ENCODE measurements around the gene HEATR5B. TPM values are rescaled to one million over a fixed set of nuclear protein-coding genes. Genes with fewer than 3 reads are reported as not detected.

Gene HEATR5B
- polyA plus RNA-seq, 1 of the 3 experiments (the other 2 are of a cell fraction), result 10.8 TPM

DNA sequence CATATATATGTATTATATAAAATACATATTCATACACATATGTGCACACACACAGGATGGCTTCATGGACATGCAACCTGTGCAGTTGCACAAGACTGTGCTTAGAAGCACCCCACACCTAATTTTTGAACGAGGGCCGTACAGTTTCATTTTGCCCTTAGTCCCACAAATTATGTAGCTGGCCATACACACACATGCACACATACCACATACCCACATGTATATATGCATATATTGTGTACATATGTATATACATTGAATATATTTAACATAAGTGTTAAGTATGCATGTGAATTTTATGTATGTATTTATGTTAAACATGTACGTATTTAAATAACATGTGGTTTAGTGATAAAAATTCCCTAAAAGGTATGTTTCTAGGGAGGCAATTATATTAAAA is 18.4 kb upstream of the HEATR5B start:
- Histone ChIP-seq H2AFZ (ENCODE audit: low read depth) (no peak overlapping the region), H3K4me2 (no peak overlapping the region), H4K20me1 (ENCODE audit: insufficient read depth) (no peaks in the 10 kb centered on the region), H3F3A (replicated peaks; ENCODE audit: insufficient read depth) (peaks cover 5% of the 10 kb centered on the region), H3K27ac (ENCODE audit: low read depth in 2 of 2, low read length in 1 of 2) (no peak overlapping the region), H3K27me3 (ENCODE audit: insufficient read depth) (no peaks in the 10 kb centered on the region), H3K9me2 (no peaks in the 10 kb centered on the region), H3K79me2 (ENCODE audit: insufficient read depth) (no peaks in the 10 kb centered on the region), H3K9me3 (no peaks in the 10 kb centered on the region), H3K36me3 (replicated peaks in 1 of 2; ENCODE audit: control insufficient read depth in 1 of 2, insufficient read depth in 2 of 2, low read length in 1 of 2) (peaks cover 60 to 66% of the 10 kb centered on the region in 2 experiments), H3K4me3 (ENCODE audit: low read depth in 2 of 2, low read length in 1 of 2) (no peak overlapping the region), H3K4me1 (ENCODE audit: control insufficient read depth in 1 of 2, insufficient read depth in 2 of 2, low read depth in 1 of 2, low read length in 1 of 2) (no peaks in the 10 kb centered on the region; a peak in 1 of 4 replicates), H3K9ac (no peak overlapping the region)
- DNase-seq, result no peak
- 95% methylated on average over 3 of the region's 3 CpGs for WGBS (ENCODE audit: low lambda C conversion rate)
- ChIA-PET POLR2A (no interaction called here), CTCF (interaction anchor here (0.7 kb wide), 1 partner anchor 151 kb away, joined by 3 read pairs; no protein-coding TSS in a partner anchor)
- TF ChIP-seq RXRA (IDR thresholded peaks at IDR 0.05; ENCODE audit: borderline replicate concordance, low read depth) (no peak), RCOR1 (IDR thresholded peaks at IDR 0.05; ENCODE audit: low read length) (no peak), MEF2A (IDR thresholded peaks at IDR 0.05; ENCODE audit: borderline replicate concordance, low read depth) (no peak)
- TF ChIP-seq, protein P1, sequence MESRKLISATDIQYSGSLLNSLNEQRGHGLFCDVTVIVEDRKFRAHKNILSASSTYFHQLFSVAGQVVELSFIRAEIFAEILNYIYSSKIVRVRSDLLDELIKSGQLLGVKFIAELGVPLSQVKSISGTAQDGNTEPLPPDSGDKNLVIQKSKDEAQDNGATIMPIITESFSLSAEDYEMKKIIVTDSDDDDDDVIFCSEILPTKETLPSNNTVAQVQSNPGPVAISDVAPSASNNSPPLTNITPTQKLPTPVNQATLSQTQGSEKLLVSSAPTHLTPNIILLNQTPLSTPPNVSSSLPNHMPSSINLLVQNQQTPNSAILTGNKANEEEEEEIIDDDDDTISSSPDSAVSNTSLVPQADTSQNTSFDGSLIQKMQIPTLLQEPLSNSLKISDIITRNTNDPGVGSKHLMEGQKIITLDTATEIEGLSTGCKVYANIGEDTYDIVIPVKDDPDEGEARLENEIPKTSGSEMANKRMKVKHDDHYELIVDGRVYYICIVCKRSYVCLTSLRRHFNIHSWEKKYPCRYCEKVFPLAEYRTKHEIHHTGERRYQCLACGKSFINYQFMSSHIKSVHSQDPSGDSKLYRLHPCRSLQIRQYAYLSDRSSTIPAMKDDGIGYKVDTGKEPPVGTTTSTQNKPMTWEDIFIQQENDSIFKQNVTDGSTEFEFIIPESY (IDR thresholded peaks at IDR 0.05; ENCODE audit: borderline replicate concordance, low read depth), result no peak
- TF ChIP-seq, protein P2, sequence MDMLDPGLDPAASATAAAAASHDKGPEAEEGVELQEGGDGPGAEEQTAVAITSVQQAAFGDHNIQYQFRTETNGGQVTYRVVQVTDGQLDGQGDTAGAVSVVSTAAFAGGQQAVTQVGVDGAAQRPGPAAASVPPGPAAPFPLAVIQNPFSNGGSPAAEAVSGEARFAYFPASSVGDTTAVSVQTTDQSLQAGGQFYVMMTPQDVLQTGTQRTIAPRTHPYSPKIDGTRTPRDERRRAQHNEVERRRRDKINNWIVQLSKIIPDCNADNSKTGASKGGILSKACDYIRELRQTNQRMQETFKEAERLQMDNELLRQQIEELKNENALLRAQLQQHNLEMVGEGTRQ (IDR thresholded peaks at IDR 0.05; ENCODE audit: borderline replicate concordance, low read depth, low read length), result no peak

DNA sequence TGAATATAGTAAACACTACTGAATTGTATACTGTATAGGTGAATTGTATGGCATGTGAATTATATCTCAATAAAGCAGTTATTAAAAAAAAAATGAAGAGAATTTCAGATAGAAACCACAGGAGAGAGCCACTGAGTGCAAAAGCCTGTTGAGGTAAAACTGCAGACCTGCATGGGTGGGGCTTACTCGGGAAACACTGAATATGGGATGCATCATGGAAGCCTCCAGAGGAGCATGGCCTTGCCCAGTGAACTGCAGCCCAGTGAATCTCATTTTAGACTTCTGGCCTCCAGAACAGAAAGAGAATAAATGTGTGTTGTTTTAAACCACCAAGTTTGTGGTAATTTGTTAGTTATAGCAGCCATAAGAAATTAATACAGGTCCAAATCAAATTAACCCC is 15.9 kb upstream of the HEATR5B start:
- H2AFZ ChIP-seq (ENCODE audit: low read depth), result no peak overlapping the region
- CTCF ChIA-PET, result no interaction called here

More for the DNA sequence above, 15.9 kb upstream of the HEATR5B start:
- 42% methylated on average over 1 of the region's 1 CpG for WGBS (ENCODE audit: low lambda C conversion rate)
- H4K20me1 ChIP-seq (ENCODE audit: insufficient read depth), result no peaks in the 10 kb centered on the region
- H3K4me1 ChIP-seq (ENCODE audit: control insufficient read depth in 1 of 2, insufficient read depth in 2 of 2, low read depth in 1 of 2, low read length in 1 of 2), result no peaks in the 10 kb centered on the region; a peak in 1 of 4 replicates
- no peaks in the 10 kb centered on the region for H3K9me2 ChIP-seq
- H3K9me3 ChIP-seq, result no peaks in the 10 kb centered on the region
- no peak for DNase-seq
- no peak overlapping the region for H3K4me2 ChIP-seq
- peaks cover 61 to 64% of the 10 kb centered on the region in 2 experiments for H3K36me3 ChIP-seq (replicated peaks in 1 of 2; ENCODE audit: control insufficient read depth in 1 of 2, insufficient read depth in 2 of 2, low read length in 1 of 2)
- H3K4me3 ChIP-seq (ENCODE audit: low read depth in 2 of 2, low read length in 1 of 2), result no peak overlapping the region
- H3F3A ChIP-seq (replicated peaks; ENCODE audit: insufficient read depth), result no peaks in the 10 kb centered on the region
- no peak overlapping the region for H3K27ac ChIP-seq (ENCODE audit: low read depth in 2 of 2, low read length in 1 of 2)
- H3K79me2 ChIP-seq (ENCODE audit: insufficient read depth), result no peaks in the 10 kb centered on the region
- no peak overlapping the region for H3K9ac ChIP-seq
- TF ChIP-seq TCF12 (IDR thresholded peaks at IDR 0.05) (no peak), JUND (IDR thresholded peaks at IDR 0.05) (no peak), GATA2 (CRISPR knock-in tag; IDR thresholded peaks at IDR 0.05) (no peak), SMC3 (IDR thresholded peaks at IDR 0.05; ENCODE audit: low read depth, low read length) (no peak), FOSL2 (IDR thresholded peaks at IDR 0.05; ENCODE audit: borderline replicate concordance, low read depth) (no peak), YY1 (IDR thresholded peaks at IDR 0.05; ENCODE audit: low read depth) (no peak), POLR2AphosphoS5 (IDR thresholded peaks at IDR 0.05; ENCODE audit: low read depth, low read length) (no peak), FOXJ3 (CRISPR knock-in tag; IDR thresholded peaks at IDR 0.05) (no peak), ELF1 (IDR thresholded peaks at IDR 0.05) (no peak), RFX5 (IDR thresholded peaks at IDR 0.05; ENCODE audit: low read length) (no peak), MXI1 (IDR thresholded peaks at IDR 0.05; ENCODE audit: low read depth, low read length) (no peak), RAD21 (IDR thresholded peaks at IDR 0.05; ENCODE audit: low read length) (no peak), FOXM1 (IDR thresholded peaks at IDR 0.05; ENCODE audit: low read depth) (no peak), RCOR1 (IDR thresholded peaks at IDR 0.05; ENCODE audit: low read length) (no peak)
- TF ChIP-seq, protein P3, sequence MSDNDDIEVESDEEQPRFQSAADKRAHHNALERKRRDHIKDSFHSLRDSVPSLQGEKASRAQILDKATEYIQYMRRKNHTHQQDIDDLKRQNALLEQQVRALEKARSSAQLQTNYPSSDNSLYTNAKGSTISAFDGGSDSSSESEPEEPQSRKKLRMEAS (IDR thresholded peaks at IDR 0.05; ENCODE audit: low read depth), result no peak
- TF ChIP-seq, protein P4, sequence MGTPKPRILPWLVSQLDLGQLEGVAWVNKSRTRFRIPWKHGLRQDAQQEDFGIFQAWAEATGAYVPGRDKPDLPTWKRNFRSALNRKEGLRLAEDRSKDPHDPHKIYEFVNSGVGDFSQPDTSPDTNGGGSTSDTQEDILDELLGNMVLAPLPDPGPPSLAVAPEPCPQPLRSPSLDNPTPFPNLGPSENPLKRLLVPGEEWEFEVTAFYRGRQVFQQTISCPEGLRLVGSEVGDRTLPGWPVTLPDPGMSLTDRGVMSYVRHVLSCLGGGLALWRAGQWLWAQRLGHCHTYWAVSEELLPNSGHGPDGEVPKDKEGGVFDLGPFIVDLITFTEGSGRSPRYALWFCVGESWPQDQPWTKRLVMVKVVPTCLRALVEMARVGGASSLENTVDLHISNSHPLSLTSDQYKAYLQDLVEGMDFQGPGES (IDR thresholded peaks at IDR 0.05; ENCODE audit: low read depth, low read length), result no peak
- TF ChIP-seq, protein P1 (IDR thresholded peaks at IDR 0.05; ENCODE audit: borderline replicate concordance, low read depth), result no peak
- POLR2A ChIA-PET, result no interaction called here
- H3K27me3 ChIP-seq (ENCODE audit: insufficient read depth), result no peaks in the 10 kb centered on the region

Data from SK-N-SH (cell line).